Renal cortex interstitium (tissue), 11 donors: ENCODE measurements around the gene PVRIG. TPM values are rescaled to one million over a fixed set of nuclear protein-coding genes. Genes with fewer than 3 reads are reported as not detected.
"Not testable (repeated sequence)": the region's sequence is repeated elsewhere in the genome, so short reads cannot be mapped to it uniquely, and the experiment has no call there.

Experiments used
- DNase-seq, 11 donors: peaks; one replicate each; pipeline ENCODE4 v3.0.0-alpha.2; 2013; ENCODE audit warnings: low read depth in 9 of 11, low spot score in 4 of 11; ENCODE audit errors: extremely low read depth in 1 of 11
- polyA plus RNA-seq, 3 donors: library from polyadenylated mRNA; unstranded; fragments of 120-200 nt; gene quantifications; one replicate each; pipeline ENCODE4 v1.2.1, GENCODE V29; 2013; ENCODE audit not compliant: insufficient read length in 3 of 3

Gene PVRIG
- polyA plus RNA-seq, 3 donors: 2.2 to 6.6 (median 5.2) TPM

DNA sequence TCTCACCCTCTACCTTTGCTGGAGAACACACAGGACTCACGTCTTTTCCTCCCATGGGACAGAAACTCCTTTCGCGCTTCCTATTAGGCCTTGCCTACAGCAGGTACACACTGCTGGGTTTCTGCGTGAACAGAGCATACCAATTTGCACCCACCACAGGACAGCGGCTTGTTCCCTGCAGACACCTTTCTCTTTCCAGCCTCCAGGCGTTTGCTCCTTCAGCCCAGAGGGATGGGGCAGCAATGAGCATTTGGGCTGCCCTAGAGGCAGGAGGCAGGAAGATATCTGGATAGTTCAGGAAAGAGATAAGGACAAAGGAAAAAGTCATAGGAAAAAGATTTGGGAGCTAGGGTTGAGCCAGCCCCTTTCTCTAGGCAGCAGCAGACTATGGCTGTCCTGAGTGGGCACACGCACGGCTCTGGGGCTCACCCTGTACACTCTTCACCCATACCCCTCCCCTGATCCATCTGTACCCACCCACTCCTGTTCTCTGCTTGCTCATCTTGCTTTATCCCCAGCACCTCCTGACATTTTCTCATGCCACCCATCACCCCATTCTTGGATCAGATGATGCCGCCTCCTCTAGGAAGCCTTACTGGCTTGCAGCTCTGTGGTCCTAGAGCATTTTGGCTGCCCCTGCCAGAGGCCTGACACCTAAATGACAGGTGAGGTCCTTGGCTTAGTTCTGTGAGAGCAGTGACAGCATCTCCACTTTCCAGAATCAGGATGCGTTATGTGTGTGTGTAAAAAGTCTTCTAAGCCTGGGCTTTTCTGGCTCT lies 47.0 kb downstream of the PVRIG start:
- no peak for DNase-seq

DNA sequence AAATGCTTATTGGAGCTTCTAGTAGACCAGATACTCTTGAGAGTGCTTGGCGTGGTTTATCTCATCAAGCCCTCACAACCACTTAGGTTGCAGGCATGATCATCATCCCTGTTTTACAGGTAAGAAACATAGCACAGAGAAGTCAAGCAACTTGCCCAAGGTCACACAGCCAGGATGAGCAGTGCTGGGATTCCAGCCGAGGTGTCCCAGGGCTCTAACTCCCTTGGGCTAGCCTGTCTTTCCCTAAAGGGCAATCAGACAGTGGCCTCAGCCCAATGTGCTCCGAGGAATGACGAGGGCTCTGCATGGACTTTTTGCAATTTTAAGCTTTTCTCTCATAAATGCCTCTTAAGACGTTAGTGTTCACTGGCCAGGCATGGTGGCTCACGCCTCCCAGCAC lies 47.9 kb downstream of the PVRIG start:
- DNase-seq: no peak

DNA sequence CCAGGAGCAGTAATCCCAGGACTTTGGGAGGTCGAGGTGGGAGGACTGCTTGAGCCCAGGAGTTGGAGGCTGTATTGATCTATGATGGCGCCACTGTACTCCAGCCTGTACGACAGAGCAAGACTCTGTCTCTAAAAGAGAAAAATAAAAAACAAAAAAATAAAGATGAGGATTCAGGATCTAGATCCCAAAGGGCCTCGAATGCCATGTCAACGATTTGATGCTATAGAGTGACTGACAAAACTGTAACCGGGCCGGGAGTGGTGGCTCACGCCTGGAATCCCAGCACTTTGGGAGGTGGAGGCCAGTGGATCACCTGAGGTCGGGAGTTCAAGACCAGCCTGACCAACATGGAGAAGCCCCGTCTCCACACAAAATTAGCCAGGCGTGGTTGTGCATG lies 49.1 kb downstream of the PVRIG start:
- not testable (repeated sequence) for DNase-seq

DNA sequence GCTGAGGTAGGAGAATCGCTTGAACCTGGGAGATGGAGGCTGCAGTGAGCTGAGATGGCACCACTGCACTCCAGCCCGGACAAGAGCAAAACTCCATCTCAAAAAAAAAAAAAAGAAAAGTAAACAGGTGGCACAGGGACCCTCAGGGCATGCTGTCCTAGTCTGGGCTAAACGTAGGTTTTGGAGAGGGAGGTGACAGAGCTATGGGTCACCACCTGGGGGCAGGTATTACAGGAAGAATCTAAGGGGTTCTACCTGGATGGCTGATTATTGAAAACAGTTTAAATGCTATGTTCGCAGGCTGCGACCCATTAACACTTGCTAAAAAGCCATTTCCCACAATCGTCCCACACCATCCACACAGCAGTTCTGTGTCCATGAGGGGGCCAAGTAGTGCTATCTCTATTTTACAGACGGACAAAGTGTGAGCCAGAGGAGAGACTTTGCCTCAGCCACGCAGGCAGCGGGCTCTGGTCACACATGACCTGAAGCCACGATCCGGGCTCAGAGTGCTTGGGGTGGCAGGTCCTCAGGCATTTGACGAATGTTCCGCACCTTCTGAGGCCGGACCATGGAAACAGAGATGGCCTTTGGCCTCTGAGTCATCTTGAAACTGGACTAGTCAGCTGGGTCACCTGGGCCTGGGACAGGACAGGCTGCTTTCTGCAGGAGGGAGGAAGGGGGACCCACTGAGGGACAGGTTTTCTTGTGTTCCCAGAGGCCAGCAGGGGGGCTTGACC lies 49.7 kb downstream of the PVRIG start:
- not testable (repeated sequence) for DNase-seq

DNA sequence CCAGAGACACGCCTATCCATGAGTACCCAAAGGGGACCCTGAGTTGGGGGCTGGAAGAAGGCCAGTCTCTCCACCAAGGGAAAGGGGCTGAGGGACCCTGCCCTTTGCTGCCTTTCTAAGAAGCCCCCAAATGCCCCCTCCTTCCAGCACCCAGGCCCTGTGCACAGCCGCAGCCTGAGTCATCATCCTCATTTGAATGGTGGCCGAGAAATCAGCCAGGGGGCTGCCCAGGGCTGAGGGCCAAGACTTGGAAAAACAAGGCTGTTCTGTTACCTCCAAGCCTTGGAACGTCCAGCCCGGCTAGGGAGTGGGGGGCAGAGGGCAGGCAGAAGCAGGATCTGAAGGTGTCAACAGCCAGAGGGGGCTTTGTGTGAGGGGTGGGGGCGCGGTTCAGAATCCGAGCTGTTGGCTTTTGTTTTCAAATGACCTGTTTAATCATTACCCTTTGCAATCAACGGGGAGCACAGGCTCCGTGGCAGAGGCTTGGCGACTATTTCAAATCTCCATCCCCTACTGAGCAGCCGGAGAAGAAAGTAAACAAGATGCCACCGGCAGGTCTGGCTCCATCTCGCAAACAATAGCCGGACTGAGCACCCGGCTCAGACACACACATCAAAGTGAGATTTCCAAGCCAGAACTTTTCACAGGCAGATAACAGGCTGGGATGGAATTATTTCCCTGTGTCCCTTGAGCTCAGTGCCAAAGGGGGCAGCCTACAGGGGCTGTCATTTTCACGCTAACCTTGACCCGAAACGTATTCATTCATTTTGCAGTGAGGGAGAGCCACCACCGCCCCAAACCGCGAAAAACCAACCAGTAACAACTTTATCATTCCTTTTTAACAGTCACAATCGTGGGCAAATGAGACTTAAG lies 50.5 kb downstream of the PVRIG start:
- DNase-seq: not testable (repeated sequence)

Other genes starting within 250 kb of the PVRIG start
- gene AZGP1, start 243.9 kb upstream of the PVRIG start, polyA plus RNA-seq: 10 to 100 TPM; 56.0 to 67.1 (median 61.6) TPM
- gene ZKSCAN1, start 204.4 kb upstream of the PVRIG start, polyA plus RNA-seq: 10 to 100 TPM; 56.7 to 64.3 (median 62.7) TPM
- gene ZSCAN21, start 170.2 kb upstream of the PVRIG start, polyA plus RNA-seq: 10 to 100 TPM; 21.8 to 24.7 (median 23.3) TPM
- gene ZNF3, start 138.2 kb upstream of the PVRIG start, polyA plus RNA-seq: 10 to 100 TPM; 49.6 to 56.1 (median 50.0) TPM
- gene COPS6, start 131.0 kb upstream of the PVRIG start, polyA plus RNA-seq: 100 to 1,000 TPM; 122 to 135 (median 135) TPM
- gene MCM7, start 118.6 kb upstream of the PVRIG start, polyA plus RNA-seq: 100 to 1,000 TPM; 141 to 173 (median 162) TPM
- 10 to 100 TPM; 32.4 to 36.9 (median 36.5) TPM for gene AP4M1, start 118.3 kb upstream of the PVRIG start, polyA plus RNA-seq
- gene TAF6, start 100.6 kb upstream of the PVRIG start, polyA plus RNA-seq: 10 to 100 TPM; 65.4 to 69.4 (median 69.1) TPM
- 10 to 100 TPM; 40.1 to 47.0 (median 41.5) TPM for gene CNPY4, start 100.3 kb upstream of the PVRIG start, polyA plus RNA-seq
- 1 to 10 TPM in 2 of 3 donors, under 1 TPM in 1; 0.79 to 1.9 (median 1.8) TPM for gene MBLAC1, start 93.0 kb upstream of the PVRIG start, polyA plus RNA-seq
- gene LAMTOR4, start 71.0 kb upstream of the PVRIG start, polyA plus RNA-seq: 100 to 1,000 TPM in 2 of 3 donors, 10 to 100 TPM in 1; 95.3 to 118 (median 116) TPM
- gene TRAPPC14, start 61.2 kb upstream of the PVRIG start, polyA plus RNA-seq: 10 to 100 TPM; 16.9 to 26.3 (median 21.5) TPM
- gene GAL3ST4, start 51.3 kb upstream of the PVRIG start, polyA plus RNA-seq: 1 to 10 TPM; 4.6 to 6.8 (median 6.2) TPM
- 10 to 100 TPM in 2 of 3 donors, 1 to 10 TPM in 1; 9.4 to 14.5 (median 14.0) TPM for gene GPC2, start 42.6 kb upstream of the PVRIG start, polyA plus RNA-seq
- gene STAG3, start 42.0 kb upstream of the PVRIG start, polyA plus RNA-seq: 10 to 100 TPM; 13.2 to 33.8 (median 15.3) TPM
- 1 to 10 TPM; 6.8 to 9.0 (median 8.0) TPM for gene SPDYE3, start 87.8 kb downstream of the PVRIG start, polyA plus RNA-seq
- gene PILRB, start 138.2 kb downstream of the PVRIG start, polyA plus RNA-seq: 10 to 100 TPM; 36.0 to 58.2 (median 37.6) TPM
- 1 to 10 TPM; 4.7 to 8.0 (median 6.6) TPM for gene PILRA, start 153.5 kb downstream of the PVRIG start, polyA plus RNA-seq
- 1 to 10 TPM; 4.7 to 7.5 (median 5.9) TPM for gene ZCWPW1, start 208.8 kb downstream of the PVRIG start, polyA plus RNA-seq
- gene MEPCE, start 209.9 kb downstream of the PVRIG start, polyA plus RNA-seq: 10 to 100 TPM; 50.6 to 65.3 (median 54.1) TPM
- gene PPP1R35, start 216.5 kb downstream of the PVRIG start, polyA plus RNA-seq: 10 to 100 TPM; 14.8 to 20.9 (median 19.5) TPM
- gene SPACDR, start 244.3 kb downstream of the PVRIG start, polyA plus RNA-seq: 1 to 10 TPM in 2 of 3 donors, under 1 TPM in 1; 0.99 to 2.0 (median 1.4) TPM